Stimulated activated CD4-positive, alpha-beta T cell treated with anti-CD3 and anti-CD28 coated beads, Interleukin-4, amount 100 ng/mL, for 24 hours (primary cell): ENCODE measurements around the gene LEKR1.
"Not testable (repeated sequence)": the region's sequence is repeated elsewhere in the genome, so short reads cannot be mapped to it uniquely, and the experiment has no call there.

Source experiments
- DNase-seq: peaks from one replicate; pipeline ENCODE4 v3.0.0-alpha.2; 2020

The LEKR1 gene

GRCh38 chr3:156838035-156838434 is 11.9 kb downstream of the LEKR1 start:
- no peak for DNase-seq

- no peak for DNase-seq
Measured at GRCh38 chr3:156840826-156841689, 14.9 kb downstream of the LEKR1 start.

- no peak for DNase-seq
Measured at GRCh38 chr3:156843071-156843808, 17.1 kb downstream of the LEKR1 start.

- no peak for DNase-seq
Measured at GRCh38 chr3:156847752-156848448, 21.7 kb downstream of the LEKR1 start.

- DNase-seq = no peak
Measured at GRCh38 chr3:156859578-156859977, 33.4 kb downstream of the LEKR1 start.

GRCh38 chr3:156860873-156861272 is 34.7 kb downstream of the LEKR1 start:
- DNase-seq = no peak

GRCh38 chr3:156862338-156862737 is 36.2 kb downstream of the LEKR1 start:
- DNase-seq = no peak

- DNase-seq = no peak
Measured at GRCh38 chr3:156865732-156866131, 39.6 kb downstream of the LEKR1 start.

- DNase-seq = no peak
Measured at GRCh38 chr3:156867174-156867573, 41.0 kb downstream of the LEKR1 start.

GRCh38 chr3:156867920-156868319 is 41.8 kb downstream of the LEKR1 start:
- DNase-seq = no peak

GRCh38 chr3:156873906-156874305 is 47.8 kb downstream of the LEKR1 start:
- DNase-seq = no peak

- not testable (repeated sequence) for DNase-seq
Measured at GRCh38 chr3:156879491-156879890, 53.3 kb downstream of the LEKR1 start.

- no peak for DNase-seq
Measured at GRCh38 chr3:156885761-156886160, 59.6 kb downstream of the LEKR1 start.

GRCh38 chr3:156888176-156888575 is 62.0 kb downstream of the LEKR1 start:
- no peak for DNase-seq

GRCh38 chr3:156888576-156888975 is 62.4 kb downstream of the LEKR1 start:
- DNase-seq = no peak

- DNase-seq = no peak
Measured at GRCh38 chr3:156892701-156893100, 66.5 kb downstream of the LEKR1 start.

- DNase-seq = not testable (repeated sequence)
Measured at GRCh38 chr3:156895374-156895773, 69.2 kb downstream of the LEKR1 start.

- DNase-seq = not testable (repeated sequence)
Measured at GRCh38 chr3:156897851-156898250, 71.7 kb downstream of the LEKR1 start.

- DNase-seq = no peak
Measured at GRCh38 chr3:156898296-156898880, 72.2 kb downstream of the LEKR1 start.

GRCh38 chr3:156899951-156900350 is 73.8 kb downstream of the LEKR1 start:
- DNase-seq = no peak

GRCh38 chr3:156902916-156903315 is 76.8 kb downstream of the LEKR1 start:
- no peak for DNase-seq

GRCh38 chr3:156906275-156906674 is 80.1 kb downstream of the LEKR1 start:
- no peak for DNase-seq

GRCh38 chr3:156908398-156908797 is 82.2 kb downstream of the LEKR1 start:
- no peak for DNase-seq
